Upper lobe of left lung (tissue), 6 donors: ENCODE data around the gene PCBD2. TPM values are rescaled to one million over a fixed set of nuclear protein-coding genes. Genes with fewer than 3 reads are reported as not detected.
"Not testable (repeated sequence)": the region's sequence is repeated elsewhere in the genome, so short reads cannot be mapped to it uniquely, and the experiment has no call there.

ENCODE experiments used
- ATAC-seq, 2 donors: fragments of 200-7000 bp; cut with Tn5 transposase; one replicate each; pipeline ENCODE4 v1.9.1; 2022; ENCODE audit warnings: mild to moderate bottlenecking in 2 of 2, moderate library complexity in 2 of 2; ENCODE audit not compliant: low FRiP score in 2 of 2
- DNase-seq, 2 donors: peaks; one replicate each; pipeline ENCODE4 v3.0.0-alpha.2; 2019 to 2020
- H3K27ac ChIP-seq, 4 donors: fragments of 200-600 bp; sonication (generic); one replicate each; pipeline ENCODE4 v1.5.1; 2016 to 2019
- H3K27me3 ChIP-seq, 4 donors: fragments of 200-600 bp; sonication (generic); one replicate each; pipeline ENCODE4 v1.5.1; 2017 to 2019
- H3K36me3 ChIP-seq, 4 donors: fragments of 200-600 bp; sonication (generic); one replicate each; pipeline ENCODE4 v1.5.1; 2016 to 2019
- H3K4me1 ChIP-seq, 4 donors: fragments of 200-600 bp; sonication (generic); one replicate each; pipeline ENCODE4 v1.5.1; 2018 to 2019
- H3K4me3 ChIP-seq, 4 donors: fragments of 200-600 bp; sonication (generic); one replicate each; pipeline ENCODE4 v1.5.1; 2017 to 2019; ENCODE audit warnings: mild to moderate bottlenecking in 2 of 4, moderate library complexity in 1 of 4
- H3K9me3 ChIP-seq, 4 donors: fragments of 200-600 bp; sonication (generic); one replicate each; pipeline ENCODE4 v1.5.1; 2018 to 2019
- EP300 ChIP-seq, 4 donors: sonication (generic); formaldehyde crosslinking; IDR thresholded peaks; one replicate each; pipeline ENCODE4 v1.5.1; 2017; ENCODE audit warnings: antibody characterized with exemption in 4 of 4, control low read depth in 2 of 4
- POLR2A ChIP-seq, 4 donors: fragments of 450-650 bp; IDR thresholded peaks; one replicate each; pipeline ENCODE4 v1.5.1; 2016 to 2017; ENCODE audit warnings: antibody characterized with exemption in 4 of 4, mild to moderate bottlenecking in 2 of 4
- POLR2AphosphoS5 ChIP-seq, 2 donors: sonication (generic); formaldehyde crosslinking; IDR thresholded peaks; one replicate each; pipeline ENCODE4 v1.5.1; 2017; ENCODE audit warnings: antibody characterized with exemption in 2 of 2
- WGBS, 2 donors: methylation state at CpG; one replicate each; pipeline ENCODE4 v1.1.5; 2017 to 2018; 5-methylcytosine and 5-hydroxymethylcytosine counted together
- total RNA-seq, 6 donors: library from RNA; depleted of rRNA in 4 of 6; stranded (reverse); fragments of >200 nt in 4 of 6; gene quantifications; one replicate each; pipeline versions ENCODE4 v1.1.0 to v1.2.1, GENCODE V29; 2016 to 2021
- TF ChIP-seq, protein P1 (sequence below), 6 experiments: fragments of 450-650 bp in 4 of 6; fragments of 200-600 bp in 2 of 6; sonication (generic) in 2 of 6; IDR thresholded peaks; one replicate each; pipeline ENCODE4 v1.5.1; 2016 to 2019; ENCODE audit warnings: antibody characterized with exemption in 6 of 6
- donor health status: DM: no; HTN: no; CAD: no; lungs with moderate emphysema.
- donor health status: DM: no; HTN: yes; CAD: no; lungs with severe emphysema.

The PCBD2 gene
- total RNA-seq, 6 donors from 2014 or later = 8.4 to 14.4 (median 9.1) TPM

DNA sequence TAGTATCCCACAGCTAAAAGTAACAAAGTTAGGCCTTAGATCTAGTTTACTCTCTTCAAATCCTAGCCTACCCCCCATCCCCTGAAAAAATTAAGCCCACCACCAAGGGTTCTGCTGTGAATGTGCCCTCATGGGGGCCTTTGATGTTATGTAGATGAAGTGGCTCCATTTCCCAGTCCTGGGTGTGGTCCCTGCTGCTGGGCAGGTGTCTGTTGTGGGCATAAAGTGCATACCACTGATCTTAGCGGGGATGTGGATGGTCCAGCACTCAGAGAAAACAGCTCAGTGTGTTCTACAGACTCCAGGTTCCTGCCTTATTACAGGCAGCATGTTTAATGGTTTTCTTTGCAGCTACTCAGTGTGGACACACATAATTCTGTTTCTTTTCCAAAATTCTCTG is 1.9 kb downstream of the PCBD2 start:
- no peak for ATAC-seq
- DNase-seq = no peak
- Histone ChIP-seq H3K27me3 (no peaks in the 10 kb centered on the region), H3K4me3 (no peak overlapping the region), H3K27ac (no peak overlapping the region), H3K36me3 (peaks cover 2 to 16% (median 10%) of the 10 kb centered on the region in 4 donors), H3K4me1 (peaks cover 0 to 7% (median 2%) of the 10 kb centered on the region in 4 donors), H3K9me3 (no peaks in the 10 kb centered on the region)
- TF ChIP-seq POLR2A (IDR thresholded peaks at IDR 0.05) = no peak
- TF ChIP-seq, protein P1, sequence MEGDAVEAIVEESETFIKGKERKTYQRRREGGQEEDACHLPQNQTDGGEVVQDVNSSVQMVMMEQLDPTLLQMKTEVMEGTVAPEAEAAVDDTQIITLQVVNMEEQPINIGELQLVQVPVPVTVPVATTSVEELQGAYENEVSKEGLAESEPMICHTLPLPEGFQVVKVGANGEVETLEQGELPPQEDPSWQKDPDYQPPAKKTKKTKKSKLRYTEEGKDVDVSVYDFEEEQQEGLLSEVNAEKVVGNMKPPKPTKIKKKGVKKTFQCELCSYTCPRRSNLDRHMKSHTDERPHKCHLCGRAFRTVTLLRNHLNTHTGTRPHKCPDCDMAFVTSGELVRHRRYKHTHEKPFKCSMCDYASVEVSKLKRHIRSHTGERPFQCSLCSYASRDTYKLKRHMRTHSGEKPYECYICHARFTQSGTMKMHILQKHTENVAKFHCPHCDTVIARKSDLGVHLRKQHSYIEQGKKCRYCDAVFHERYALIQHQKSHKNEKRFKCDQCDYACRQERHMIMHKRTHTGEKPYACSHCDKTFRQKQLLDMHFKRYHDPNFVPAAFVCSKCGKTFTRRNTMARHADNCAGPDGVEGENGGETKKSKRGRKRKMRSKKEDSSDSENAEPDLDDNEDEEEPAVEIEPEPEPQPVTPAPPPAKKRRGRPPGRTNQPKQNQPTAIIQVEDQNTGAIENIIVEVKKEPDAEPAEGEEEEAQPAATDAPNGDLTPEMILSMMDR (IDR thresholded peaks at IDR 0.05) = no peak
- TF ChIP-seq POLR2AphosphoS5 (IDR thresholded peaks at IDR 0.05) = no peak
- no peak for TF ChIP-seq EP300 (IDR thresholded peaks at IDR 0.05)
- 80 to 95% methylated on average over 1 of the region's 1 CpG for WGBS, 2 donors

GRCh38 chr5:134910752-134911151 is 5.8 kb downstream of the PCBD2 start:
- H3K27me3 ChIP-seq, H3K27ac ChIP-seq, H3K4me1 ChIP-seq, H3K4me3 ChIP-seq, DNase-seq, H3K9me3 ChIP-seq, ATAC-seq: not testable (repeated sequence)
- WGBS, 2 donors = 91 to 100% methylated on average over 2 of the region's 2 CpGs
- peaks cover 11 to 44% (median 16%) of the 10 kb centered on the region in 4 donors for H3K36me3 ChIP-seq

GRCh38 chr5:134911285-134912206 is 6.6 kb downstream of the PCBD2 start:
- Histone ChIP-seq H3K27me3 (no peaks in the 10 kb centered on the region), H3K9me3 (no peaks in the 10 kb centered on the region), H3K4me3 (no peak overlapping the region), H3K27ac (no peak overlapping the region), H3K4me1 (no peaks in the 10 kb centered on the region), H3K36me3 (peaks cover 11 to 45% (median 18%) of the 10 kb centered on the region in 4 donors)
- TF ChIP-seq POLR2A (IDR thresholded peaks at IDR 0.05) (no peak), EP300 (IDR thresholded peaks at IDR 0.05) (no peak), POLR2AphosphoS5 (IDR thresholded peaks at IDR 0.05) (no peak)
- TF ChIP-seq, protein P1 (IDR thresholded peaks at IDR 0.05) = no peak
- DNase-seq (no peak), ATAC-seq (no peak)
- 88 to 94% methylated on average over 8 of the region's 8 CpGs for WGBS, 2 donors

DNA sequence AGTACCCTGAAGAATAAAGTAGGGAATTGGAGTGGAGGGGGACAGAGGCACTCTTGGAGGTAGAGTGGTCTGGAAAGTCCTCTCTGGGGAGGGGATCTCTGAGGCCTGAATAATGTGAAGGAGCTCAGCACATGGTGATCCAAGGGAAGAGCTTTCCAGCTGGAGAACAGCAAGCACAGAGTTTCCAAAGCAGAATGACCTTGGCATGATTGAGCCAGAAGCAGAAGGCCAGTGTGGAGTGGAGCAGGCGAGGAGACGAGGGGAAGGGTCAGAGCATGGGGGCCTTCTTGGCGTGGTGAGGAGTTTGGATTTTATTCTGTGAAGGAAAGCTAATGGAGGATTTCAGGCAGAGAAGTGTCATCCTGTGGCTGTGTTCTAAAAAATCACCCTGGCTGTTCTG is 8.3 kb downstream of the PCBD2 start:
- ATAC-seq = no peak
- Histone ChIP-seq H3K4me3 (no peak overlapping the region), H3K9me3 (no peaks in the 10 kb centered on the region), H3K36me3 (peaks cover 15 to 54% (median 18%) of the 10 kb centered on the region in 4 donors), H3K27ac (no peak overlapping the region), H3K4me1 (no peaks in the 10 kb centered on the region), H3K27me3 (no peaks in the 10 kb centered on the region)
- no peak for DNase-seq
- TF ChIP-seq EP300 (IDR thresholded peaks at IDR 0.05) = no peak
- TF ChIP-seq, protein P1 (IDR thresholded peaks at IDR 0.05) = no peak
- no peak for TF ChIP-seq POLR2AphosphoS5 (IDR thresholded peaks at IDR 0.05)
- no peak for TF ChIP-seq POLR2A (IDR thresholded peaks at IDR 0.05)
- 90 to 92% methylated on average over 3 of the region's 3 CpGs for WGBS, 2 donors

GRCh38 chr5:134913795-134914194 is 8.9 kb downstream of the PCBD2 start:
- no peak for TF ChIP-seq EP300 (IDR thresholded peaks at IDR 0.05)
- TF ChIP-seq POLR2AphosphoS5 (IDR thresholded peaks at IDR 0.05) = no peak
- 95 to 96% methylated on average over 1 of the region's 1 CpG for WGBS, 2 donors
- no peak for DNase-seq
- H3K36me3 ChIP-seq = peaks cover 15 to 54% (median 18%) of the 10 kb centered on the region in 4 donors
- ATAC-seq = no peak
- H3K9me3 ChIP-seq = no peaks in the 10 kb centered on the region
- H3K27ac ChIP-seq = no peak overlapping the region
- no peak overlapping the region for H3K4me3 ChIP-seq
- H3K27me3 ChIP-seq = no peaks in the 10 kb centered on the region
- H3K4me1 ChIP-seq = no peaks in the 10 kb centered on the region
